Liver (tissue), 9 donors: ENCODE results near the gene RND3. TPM values are rescaled to one million over a fixed set of nuclear protein-coding genes. Genes with fewer than 3 reads are reported as not detected.

Experiments used
- DNase-seq: peaks from one replicate; pipeline ENCODE4 v3.0.0-alpha.2; 2017; ENCODE audit warnings: low spot score
- H3K27ac ChIP-seq, 2 donors: one replicate each; pipeline ENCODE4 v1.7.0; 2013; ENCODE audit warnings: inconsistent platforms in 2 of 2, low read length in 2 of 2, control low read depth in 1 of 2, low read depth in 1 of 2, mild to moderate bottlenecking in 1 of 2
- H3K27me3 ChIP-seq, 4 donors: one replicate each; pipeline versions ENCODE4 v1.6.1 to v1.7.0; 2013; ENCODE audit warnings: low read length in 3 of 4, inconsistent platforms in 1 of 4, mild to moderate bottlenecking in 1 of 4, moderate library complexity in 1 of 4; ENCODE audit not compliant: control insufficient read depth in 4 of 4, insufficient read depth in 4 of 4
- H3K36me3 ChIP-seq, 4 donors: one replicate each; pipeline versions ENCODE4 v1.6.1 to v1.7.0; 2013; ENCODE audit warnings: low read length in 3 of 4, mild to moderate bottlenecking in 3 of 4, low read depth in 1 of 4, moderate library complexity in 1 of 4; ENCODE audit not compliant: control insufficient read depth in 4 of 4, insufficient read depth in 3 of 4
- H3K4me1 ChIP-seq, 4 donors: one replicate each; pipeline versions ENCODE4 v1.6.1 to v1.7.0; 2013; ENCODE audit warnings: low read length in 3 of 4, mild to moderate bottlenecking in 3 of 4, moderate library complexity in 1 of 4; ENCODE audit not compliant: control insufficient read depth in 4 of 4, insufficient read depth in 4 of 4
- H3K4me3 ChIP-seq, 3 donors: one replicate each; pipeline versions ENCODE4 v1.6.1 to v1.7.0; 2013; ENCODE audit warnings: low read length in 3 of 3, control low read depth in 1 of 3, low read depth in 1 of 3, mild to moderate bottlenecking in 1 of 3
- H3K9ac ChIP-seq, 2 donors: one replicate each; pipeline ENCODE4 v1.7.0; 2013; ENCODE audit warnings: low read length in 2 of 2, mild to moderate bottlenecking in 2 of 2, moderate library complexity in 2 of 2, control low read depth in 1 of 2, low read depth in 1 of 2
- H3K9me3 ChIP-seq, 4 donors: one replicate each; pipeline versions ENCODE4 v1.6.1 to v1.7.0; 2013; ENCODE audit warnings: low read length in 3 of 4; ENCODE audit not compliant: control insufficient read depth in 4 of 4
- EGR1 ChIP-seq, 2 donors: IDR thresholded peaks; 2 replicates each; pipeline ENCODE4 v1.6.1; 2016 to 2018; ENCODE audit warnings: antibody characterized with exemption in 2 of 2, low read depth in 2 of 2
- FOXA1 ChIP-seq: IDR thresholded peaks from 2 replicates; pipeline ENCODE4 v1.6.1; 2016; ENCODE audit warnings: antibody characterized with exemption
- FOXA2 ChIP-seq: IDR thresholded peaks from 2 replicates; pipeline ENCODE4 v1.6.1; 2016; ENCODE audit warnings: antibody characterized with exemption
- GABPA ChIP-seq, 2 donors: IDR thresholded peaks in 1 of 2; conservative IDR thresholded peaks in 1 of 2; 2 replicates each; pipeline ENCODE4 v1.6.1; 2016; ENCODE audit warnings: antibody characterized with exemption in 2 of 2, mild to moderate bottlenecking in 1 of 2, moderate library complexity in 1 of 2
- HNF4A ChIP-seq, 2 donors: conservative IDR thresholded peaks; 2 replicates each; pipeline ENCODE4 v1.6.1; 2016; ENCODE audit warnings: antibody characterized with exemption in 2 of 2, mild to moderate bottlenecking in 2 of 2
- HNF4G ChIP-seq: IDR thresholded peaks from 2 replicates; pipeline ENCODE4 v1.6.1; 2016; ENCODE audit warnings: antibody characterized with exemption
- JUND ChIP-seq, 2 donors: IDR thresholded peaks; 2 replicates each; pipeline ENCODE4 v1.6.1; 2016; ENCODE audit warnings: antibody characterized with exemption in 2 of 2
- NR2F2 ChIP-seq: IDR thresholded peaks from 2 replicates; pipeline ENCODE4 v1.6.1; 2016; ENCODE audit warnings: antibody characterized with exemption
- RAD21 ChIP-seq, 2 donors: IDR thresholded peaks; 2 replicates each; pipeline ENCODE4 v1.6.1; 2016; ENCODE audit warnings: antibody characterized with exemption in 2 of 2, mild to moderate bottlenecking in 2 of 2
- RXRA ChIP-seq, 2 donors: IDR thresholded peaks; 2 replicates each; pipeline ENCODE4 v1.6.1; 2017 to 2018; ENCODE audit warnings: antibody characterized with exemption in 2 of 2, mild to moderate bottlenecking in 1 of 2
- SP1 ChIP-seq: IDR thresholded peaks from 2 replicates; pipeline ENCODE4 v1.6.1; 2018; ENCODE audit warnings: antibody characterized with exemption, mild to moderate bottlenecking
- TAF1 ChIP-seq: conservative IDR thresholded peaks from 2 replicates; pipeline ENCODE4 v1.6.1; 2016; ENCODE audit warnings: antibody characterized with exemption, mild to moderate bottlenecking
- YY1 ChIP-seq: IDR thresholded peaks from 2 replicates; pipeline ENCODE4 v1.6.1; 2016; ENCODE audit warnings: antibody characterized with exemption, mild to moderate bottlenecking
- WGBS: extraction: QIAGEN DNeasy Blood & Tissue Kit; methylation state at CpG from one replicate; pipeline ENCODE4 v1.1.7; 2013; 5-methylcytosine and 5-hydroxymethylcytosine counted together
- polyA plus RNA-seq, 2 donors: library from polyadenylated mRNA; stranded (reverse) in 1 of 2; unstranded in 1 of 2; fragments of 200-250 nt in 1 of 2; fragments of >200 nt in 1 of 2; fragmentation: Nextera tagmentation in 1 of 2; extraction: Ambion mirVana in 1 of 2; gene quantifications; one replicate each; pipeline versions ENCODE4 v1.2.1 to v1.2.3, GENCODE V29; 2013 to 2015
- total RNA-seq, 2 donors: library from RNA; depleted of rRNA; stranded (reverse); fragments of >200 nt; gene quantifications; one replicate each; pipeline ENCODE4 v1.2.3, GENCODE V29; 2014
- TF ChIP-seq, protein P1 (sequence below): fragments of 150-350 bp; IDR thresholded peaks from 2 replicates; pipeline ENCODE4 v1.5.1; 2017; ENCODE audit warnings: improper control_type of control experiment, low read depth, low read length; ENCODE audit not compliant: missing input control
- TF ChIP-seq, protein P2 (sequence below): IDR thresholded peaks from 2 replicates; pipeline ENCODE4 v1.6.1; 2016; ENCODE audit warnings: antibody characterized with exemption
- TF ChIP-seq, protein P3 (sequence below): IDR thresholded peaks from 2 replicates; pipeline ENCODE4 v1.6.1; 2016; ENCODE audit warnings: antibody characterized with exemption
- TF ChIP-seq, protein P4 (sequence below): IDR thresholded peaks from 2 replicates; pipeline ENCODE4 v1.6.1; 2016; ENCODE audit warnings: antibody characterized with exemption, mild to moderate bottlenecking
- TF ChIP-seq, protein P5 (sequence below): IDR thresholded peaks from 2 replicates; pipeline ENCODE4 v1.6.1; 2016; ENCODE audit warnings: antibody characterized with exemption
- donor health status: healthy.
- donor health status: healthy.
- donor health status: healthy.
- donor health status: healthy.
- donor health status: healthy.

RND3 gene, protein sequence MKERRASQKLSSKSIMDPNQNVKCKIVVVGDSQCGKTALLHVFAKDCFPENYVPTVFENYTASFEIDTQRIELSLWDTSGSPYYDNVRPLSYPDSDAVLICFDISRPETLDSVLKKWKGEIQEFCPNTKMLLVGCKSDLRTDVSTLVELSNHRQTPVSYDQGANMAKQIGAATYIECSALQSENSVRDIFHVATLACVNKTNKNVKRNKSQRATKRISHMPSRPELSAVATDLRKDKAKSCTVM
- total RNA-seq, result 10 to 100 TPM; 14.8 to 28.1 TPM
- 10 to 100 TPM; 15.1 to 30.0 TPM for polyA plus RNA-seq

DNA sequence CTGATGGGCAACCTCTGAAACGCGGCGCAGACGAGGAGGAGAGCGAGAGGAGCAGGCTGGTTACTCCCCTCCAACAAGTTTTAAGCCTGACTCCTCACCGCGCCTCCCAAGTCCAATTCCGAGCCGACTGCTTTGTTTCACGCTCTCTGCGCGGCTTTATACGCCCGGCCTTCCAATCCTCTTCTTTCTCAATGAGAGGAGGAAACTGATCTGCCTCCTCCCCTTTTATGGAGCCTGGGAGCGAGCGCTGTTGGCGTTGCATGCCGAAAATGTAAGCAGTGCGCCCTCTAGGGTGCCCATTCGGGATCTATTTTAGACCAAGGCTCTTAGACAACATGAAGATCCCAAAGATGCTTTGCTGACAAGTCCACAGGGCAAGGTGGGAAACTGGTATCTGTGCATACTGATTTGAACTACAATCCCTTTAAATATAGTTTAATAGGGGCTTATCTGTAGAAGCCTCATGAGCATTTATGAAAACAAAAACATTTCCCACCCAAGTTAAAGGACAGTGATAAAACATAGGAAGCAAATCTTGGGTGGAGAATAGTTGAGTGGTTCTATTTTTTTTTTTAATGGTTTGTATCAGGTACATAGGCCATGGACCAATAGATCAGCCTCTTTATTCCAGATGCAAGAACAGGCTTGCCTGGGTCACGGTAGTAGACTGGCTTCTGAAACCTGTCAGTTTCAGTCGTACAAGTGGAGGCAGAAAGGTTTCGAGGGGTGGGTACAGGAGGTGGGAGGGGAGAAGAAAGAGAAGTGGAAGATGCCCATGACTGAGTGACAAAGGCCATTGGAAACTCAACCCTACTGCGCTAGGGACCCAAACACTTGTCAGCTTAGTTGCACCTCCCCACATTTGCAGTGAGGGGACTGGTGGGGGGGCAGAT, at the start of gene RND3:
Gene RND3, minus strand, starts transcription at position 131 of the 893 bp plus-strand sequence. CDS start 250 bp downstream, outside the sequence.
- no peaks in the 10 kb centered on the region for H3K27me3 ChIP-seq
- H3K4me1 ChIP-seq, result peaks cover 5 to 19% (median 15%) of the 10 kb centered on the region in 4 donors
- peaks cover 0 to 3% (median 2%) of the 10 kb centered on the region in 4 donors for H3K36me3 ChIP-seq
- TF ChIP-seq FOXA2, result peak; percentile 44
- TF ChIP-seq SP1, result peak; percentile 65
- TF ChIP-seq EGR1 (IDR thresholded peaks at IDR 0.05; ENCODE audit: low read depth in 2 of 2), result no peak
- peak; percentile 15 for TF ChIP-seq HNF4G
- TF ChIP-seq, protein P1, sequence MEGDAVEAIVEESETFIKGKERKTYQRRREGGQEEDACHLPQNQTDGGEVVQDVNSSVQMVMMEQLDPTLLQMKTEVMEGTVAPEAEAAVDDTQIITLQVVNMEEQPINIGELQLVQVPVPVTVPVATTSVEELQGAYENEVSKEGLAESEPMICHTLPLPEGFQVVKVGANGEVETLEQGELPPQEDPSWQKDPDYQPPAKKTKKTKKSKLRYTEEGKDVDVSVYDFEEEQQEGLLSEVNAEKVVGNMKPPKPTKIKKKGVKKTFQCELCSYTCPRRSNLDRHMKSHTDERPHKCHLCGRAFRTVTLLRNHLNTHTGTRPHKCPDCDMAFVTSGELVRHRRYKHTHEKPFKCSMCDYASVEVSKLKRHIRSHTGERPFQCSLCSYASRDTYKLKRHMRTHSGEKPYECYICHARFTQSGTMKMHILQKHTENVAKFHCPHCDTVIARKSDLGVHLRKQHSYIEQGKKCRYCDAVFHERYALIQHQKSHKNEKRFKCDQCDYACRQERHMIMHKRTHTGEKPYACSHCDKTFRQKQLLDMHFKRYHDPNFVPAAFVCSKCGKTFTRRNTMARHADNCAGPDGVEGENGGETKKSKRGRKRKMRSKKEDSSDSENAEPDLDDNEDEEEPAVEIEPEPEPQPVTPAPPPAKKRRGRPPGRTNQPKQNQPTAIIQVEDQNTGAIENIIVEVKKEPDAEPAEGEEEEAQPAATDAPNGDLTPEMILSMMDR, result peak; percentile 89
- peak in 1 of 2 donors; percentile 15 for TF ChIP-seq GABPA (IDR thresholded peaks at IDR 0.05 in 1 of 2, conservative IDR thresholded peaks at IDR 0.05 in 1 of 2)
- TF ChIP-seq, protein P2, sequence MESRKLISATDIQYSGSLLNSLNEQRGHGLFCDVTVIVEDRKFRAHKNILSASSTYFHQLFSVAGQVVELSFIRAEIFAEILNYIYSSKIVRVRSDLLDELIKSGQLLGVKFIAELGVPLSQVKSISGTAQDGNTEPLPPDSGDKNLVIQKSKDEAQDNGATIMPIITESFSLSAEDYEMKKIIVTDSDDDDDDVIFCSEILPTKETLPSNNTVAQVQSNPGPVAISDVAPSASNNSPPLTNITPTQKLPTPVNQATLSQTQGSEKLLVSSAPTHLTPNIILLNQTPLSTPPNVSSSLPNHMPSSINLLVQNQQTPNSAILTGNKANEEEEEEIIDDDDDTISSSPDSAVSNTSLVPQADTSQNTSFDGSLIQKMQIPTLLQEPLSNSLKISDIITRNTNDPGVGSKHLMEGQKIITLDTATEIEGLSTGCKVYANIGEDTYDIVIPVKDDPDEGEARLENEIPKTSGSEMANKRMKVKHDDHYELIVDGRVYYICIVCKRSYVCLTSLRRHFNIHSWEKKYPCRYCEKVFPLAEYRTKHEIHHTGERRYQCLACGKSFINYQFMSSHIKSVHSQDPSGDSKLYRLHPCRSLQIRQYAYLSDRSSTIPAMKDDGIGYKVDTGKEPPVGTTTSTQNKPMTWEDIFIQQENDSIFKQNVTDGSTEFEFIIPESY, result no peak
- TF ChIP-seq FOXA1, result peak; percentile 74
- no peak for TF ChIP-seq NR2F2
- peak in 1 of 2 donors; percentile 49 for TF ChIP-seq JUND (IDR thresholded peaks at IDR 0.05)
- TF ChIP-seq YY1, result peak; percentile 81
- TF ChIP-seq, protein P3, sequence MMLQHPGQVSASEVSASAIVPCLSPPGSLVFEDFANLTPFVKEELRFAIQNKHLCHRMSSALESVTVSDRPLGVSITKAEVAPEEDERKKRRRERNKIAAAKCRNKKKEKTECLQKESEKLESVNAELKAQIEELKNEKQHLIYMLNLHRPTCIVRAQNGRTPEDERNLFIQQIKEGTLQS, result no peak
- TF ChIP-seq, protein P4, sequence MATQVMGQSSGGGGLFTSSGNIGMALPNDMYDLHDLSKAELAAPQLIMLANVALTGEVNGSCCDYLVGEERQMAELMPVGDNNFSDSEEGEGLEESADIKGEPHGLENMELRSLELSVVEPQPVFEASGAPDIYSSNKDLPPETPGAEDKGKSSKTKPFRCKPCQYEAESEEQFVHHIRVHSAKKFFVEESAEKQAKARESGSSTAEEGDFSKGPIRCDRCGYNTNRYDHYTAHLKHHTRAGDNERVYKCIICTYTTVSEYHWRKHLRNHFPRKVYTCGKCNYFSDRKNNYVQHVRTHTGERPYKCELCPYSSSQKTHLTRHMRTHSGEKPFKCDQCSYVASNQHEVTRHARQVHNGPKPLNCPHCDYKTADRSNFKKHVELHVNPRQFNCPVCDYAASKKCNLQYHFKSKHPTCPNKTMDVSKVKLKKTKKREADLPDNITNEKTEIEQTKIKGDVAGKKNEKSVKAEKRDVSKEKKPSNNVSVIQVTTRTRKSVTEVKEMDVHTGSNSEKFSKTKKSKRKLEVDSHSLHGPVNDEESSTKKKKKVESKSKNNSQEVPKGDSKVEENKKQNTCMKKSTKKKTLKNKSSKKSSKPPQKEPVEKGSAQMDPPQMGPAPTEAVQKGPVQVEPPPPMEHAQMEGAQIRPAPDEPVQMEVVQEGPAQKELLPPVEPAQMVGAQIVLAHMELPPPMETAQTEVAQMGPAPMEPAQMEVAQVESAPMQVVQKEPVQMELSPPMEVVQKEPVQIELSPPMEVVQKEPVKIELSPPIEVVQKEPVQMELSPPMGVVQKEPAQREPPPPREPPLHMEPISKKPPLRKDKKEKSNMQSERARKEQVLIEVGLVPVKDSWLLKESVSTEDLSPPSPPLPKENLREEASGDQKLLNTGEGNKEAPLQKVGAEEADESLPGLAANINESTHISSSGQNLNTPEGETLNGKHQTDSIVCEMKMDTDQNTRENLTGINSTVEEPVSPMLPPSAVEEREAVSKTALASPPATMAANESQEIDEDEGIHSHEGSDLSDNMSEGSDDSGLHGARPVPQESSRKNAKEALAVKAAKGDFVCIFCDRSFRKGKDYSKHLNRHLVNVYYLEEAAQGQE, result peak; percentile 96
- peak; percentile 100 for TF ChIP-seq TAF1
- TF ChIP-seq RAD21 (IDR thresholded peaks at IDR 0.05), result peak; percentile 98
- TF ChIP-seq, protein P5, sequence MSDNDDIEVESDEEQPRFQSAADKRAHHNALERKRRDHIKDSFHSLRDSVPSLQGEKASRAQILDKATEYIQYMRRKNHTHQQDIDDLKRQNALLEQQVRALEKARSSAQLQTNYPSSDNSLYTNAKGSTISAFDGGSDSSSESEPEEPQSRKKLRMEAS, result peak; percentile 57
- TF ChIP-seq HNF4A (conservative IDR thresholded peaks at IDR 0.05), result peak; percentile 55 to 58
- peak; percentile 63 to 64 for TF ChIP-seq RXRA (IDR thresholded peaks at IDR 0.05)
- H3K4me3 ChIP-seq, result peak within 1 kb of the TSS; percentile 66 to 85 (median 76)
- WGBS, result 14% methylated on average over 24 of the region's 24 CpGs
- no peaks in the 10 kb centered on the region for H3K9me3 ChIP-seq
- peak within 1 kb of the TSS; percentile 85 to 96 for H3K9ac ChIP-seq
- peak; percentile 82 for DNase-seq
- peak within 1 kb of the TSS; percentile 91 to 96 for H3K27ac ChIP-seq
